Measurements from ENCODE around the gene TRIM25.

The TRIM25 gene

GRCh38 chr17:56850591-56850990 lies 63.3 kb downstream of the TRIM25 start:
- H3K4me3 ChIP-seq (ENCODE audit: low read depth, low read length): no peak overlapping the region
- DNase-seq (ENCODE audit: low read depth): no peak
- TF ChIP-seq, protein P1, sequence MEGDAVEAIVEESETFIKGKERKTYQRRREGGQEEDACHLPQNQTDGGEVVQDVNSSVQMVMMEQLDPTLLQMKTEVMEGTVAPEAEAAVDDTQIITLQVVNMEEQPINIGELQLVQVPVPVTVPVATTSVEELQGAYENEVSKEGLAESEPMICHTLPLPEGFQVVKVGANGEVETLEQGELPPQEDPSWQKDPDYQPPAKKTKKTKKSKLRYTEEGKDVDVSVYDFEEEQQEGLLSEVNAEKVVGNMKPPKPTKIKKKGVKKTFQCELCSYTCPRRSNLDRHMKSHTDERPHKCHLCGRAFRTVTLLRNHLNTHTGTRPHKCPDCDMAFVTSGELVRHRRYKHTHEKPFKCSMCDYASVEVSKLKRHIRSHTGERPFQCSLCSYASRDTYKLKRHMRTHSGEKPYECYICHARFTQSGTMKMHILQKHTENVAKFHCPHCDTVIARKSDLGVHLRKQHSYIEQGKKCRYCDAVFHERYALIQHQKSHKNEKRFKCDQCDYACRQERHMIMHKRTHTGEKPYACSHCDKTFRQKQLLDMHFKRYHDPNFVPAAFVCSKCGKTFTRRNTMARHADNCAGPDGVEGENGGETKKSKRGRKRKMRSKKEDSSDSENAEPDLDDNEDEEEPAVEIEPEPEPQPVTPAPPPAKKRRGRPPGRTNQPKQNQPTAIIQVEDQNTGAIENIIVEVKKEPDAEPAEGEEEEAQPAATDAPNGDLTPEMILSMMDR (conservative IDR thresholded peaks at IDR 0.05; ENCODE audit: low read depth, low read length): no peak

GRCh38 chr17:56849131-56849530 lies 64.7 kb downstream of the TRIM25 start:
- TF ChIP-seq, protein P1 (conservative IDR thresholded peaks at IDR 0.05; ENCODE audit: low read depth, low read length): no peak
- no peak for DNase-seq (ENCODE audit: low read depth)
- no peak overlapping the region for H3K4me3 ChIP-seq (ENCODE audit: low read depth, low read length)

GRCh38 chr17:56847106-56847505 lies 66.7 kb downstream of the TRIM25 start:
- DNase-seq (ENCODE audit: low read depth): no peak
- H3K4me3 ChIP-seq (ENCODE audit: low read depth, low read length): no peak overlapping the region
- TF ChIP-seq, protein P1 (conservative IDR thresholded peaks at IDR 0.05; ENCODE audit: low read depth, low read length): no peak

DNA sequence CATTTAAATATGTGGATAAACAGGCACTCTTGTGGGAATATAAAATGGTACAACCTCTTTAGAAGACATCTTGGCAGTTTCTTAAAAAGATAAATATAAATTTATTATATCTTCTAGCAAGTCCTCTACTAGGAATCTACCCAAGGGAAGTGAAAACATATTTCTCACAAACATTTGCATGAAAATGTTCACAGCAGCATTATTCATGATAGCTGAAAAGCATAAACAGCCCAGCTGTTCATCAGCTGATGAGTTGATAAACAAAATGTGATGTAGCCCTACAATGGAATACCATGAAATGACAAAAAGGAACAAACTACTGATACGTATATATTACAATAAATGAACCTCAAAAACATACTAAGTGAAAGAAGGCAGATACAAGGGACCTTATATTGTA lies 67.9 kb downstream of the TRIM25 start:
- TF ChIP-seq, protein P1 (conservative IDR thresholded peaks at IDR 0.05; ENCODE audit: low read depth, low read length): no peak
- no peak overlapping the region for H3K4me3 ChIP-seq (ENCODE audit: low read depth, low read length)

DNA sequence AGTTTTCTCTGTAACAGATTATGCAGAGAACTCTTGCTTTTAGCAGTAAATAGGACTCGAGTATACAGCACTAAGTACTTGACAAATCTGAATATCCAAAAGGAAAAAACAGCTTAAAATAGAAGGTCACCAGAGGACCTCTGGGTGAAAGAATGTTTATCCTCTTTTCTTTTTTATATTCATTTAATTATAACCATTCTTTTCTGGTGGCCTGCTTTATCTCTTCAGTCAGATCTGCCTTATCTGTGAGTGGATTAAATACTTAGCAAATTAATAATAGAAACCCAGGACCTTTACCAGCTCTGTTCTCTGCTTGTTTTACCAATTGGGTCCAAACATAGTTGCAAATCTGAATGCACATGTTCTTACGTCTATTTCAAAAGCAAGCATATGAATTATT lies 71.3 kb downstream of the TRIM25 start:
- no peak for DNase-seq (ENCODE audit: low read depth)
- TF ChIP-seq, protein P1 (conservative IDR thresholded peaks at IDR 0.05; ENCODE audit: low read depth, low read length): no peak
- no peak overlapping the region for H3K4me3 ChIP-seq (ENCODE audit: low read depth, low read length)

More for the DNA sequence above, 67.9 kb downstream of the TRIM25 start:
- DNase-seq (ENCODE audit: low read depth): no peak

DNA sequence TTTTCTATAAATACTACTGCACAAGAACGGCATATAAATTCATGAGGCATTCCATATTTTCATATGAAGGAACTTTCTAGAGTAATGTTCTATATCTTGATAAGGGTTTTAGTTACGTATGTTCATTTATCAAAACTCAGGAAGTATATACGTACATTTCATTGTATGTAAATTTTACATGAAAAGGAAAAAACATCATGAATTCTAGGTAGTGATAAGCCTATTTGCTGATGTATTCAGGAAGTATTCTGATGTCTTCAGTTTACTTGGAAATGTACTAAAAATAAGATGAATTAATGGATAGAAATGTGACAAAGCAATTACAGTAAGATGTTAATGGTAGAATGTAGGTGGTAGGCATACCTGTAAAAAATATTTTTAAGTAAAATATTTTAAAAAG lies 75.2 kb downstream of the TRIM25 start:
- no peak overlapping the region for H3K4me3 ChIP-seq (ENCODE audit: low read depth, low read length)
- DNase-seq (ENCODE audit: low read depth): no peak
- TF ChIP-seq, protein P1 (conservative IDR thresholded peaks at IDR 0.05; ENCODE audit: low read depth, low read length): no peak

Data from choroid plexus epithelial cell (primary cell).